GM12891 (cell line): ENCODE results near the gene EPRS1.
"Not testable (repeated sequence)": the region's sequence is repeated elsewhere in the genome, so short reads cannot be mapped to it uniquely, and the experiment has no call there.

Experiments used
- DNase-seq: peaks from one replicate; pipeline ENCODE4 v3.0.0; 2011; ENCODE audit warnings: low spot score; ENCODE audit not compliant: insufficient read length
- FAIRE-seq: peaks from 2 replicates; lab custom pipeline; 2011; peaks lifted over from hg19 to GRCh38; lab: Jason Lieb, UNC
- PAX5 ChIP-seq: IDR thresholded peaks from 2 replicates; pipeline ENCODE4 v1.6.1; 2011; ENCODE audit warnings: low read length, moderate library complexity, mild to moderate bottlenecking; ENCODE audit not compliant: insufficient read depth, severe bottlenecking
- POLR2A ChIP-seq: IDR thresholded peaks from 2 replicates; pipeline ENCODE4 v1.6.1; 2011; ENCODE audit warnings: low read depth, low read length, control low read depth
- POLR2AphosphoS5 ChIP-seq: IDR thresholded peaks from 2 replicates; pipeline ENCODE4 v1.6.1; 2011; ENCODE audit warnings: low read depth, low read length, control low read depth
- POU2F2 ChIP-seq: IDR thresholded peaks from 2 replicates; pipeline ENCODE4 v1.6.1; 2011; ENCODE audit warnings: low read depth, mild to moderate bottlenecking, control low read depth, low read length, moderate library complexity
- SPI1 ChIP-seq: IDR thresholded peaks from 2 replicates; pipeline ENCODE4 v1.6.1; 2011; ENCODE audit warnings: low read depth, low read length, control low read depth
- TAF1 ChIP-seq: IDR thresholded peaks from 2 replicates; pipeline ENCODE4 v1.6.1; 2011; ENCODE audit warnings: low read depth, low read length, control low read depth

EPRS1 gene

DNA sequence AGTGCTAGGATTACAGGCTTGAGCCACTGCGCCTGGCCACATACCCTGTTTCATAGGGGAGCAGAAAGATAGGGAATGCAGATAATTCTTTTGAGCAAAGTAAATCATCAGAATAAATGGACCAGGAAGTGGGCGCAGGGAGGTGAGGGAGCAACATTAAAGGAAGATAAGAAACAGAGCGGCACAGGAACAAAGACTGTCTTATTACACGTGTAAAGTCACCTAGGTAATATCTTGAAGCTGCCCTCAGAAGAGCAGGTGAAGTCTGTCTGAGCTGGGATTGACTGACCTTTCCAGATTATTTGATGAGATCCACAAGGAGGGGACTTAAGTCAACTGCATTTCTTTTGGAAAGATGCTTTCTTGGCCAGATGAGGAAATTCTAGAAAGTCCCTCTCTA lies 7.7 kb downstream of the EPRS1 start:
- no peak for FAIRE-seq
- no peak for DNase-seq
- TF ChIP-seq POLR2A (no peak), TAF1 (no peak), SPI1 (no peak), POU2F2 (no peak), PAX5 (no peak), POLR2AphosphoS5 (no peak)

- DNase-seq, FAIRE-seq: not testable (repeated sequence)
These were observed 8.5 kb downstream of the EPRS1 start for GRCh38 chr1:220037810-220038209.

- FAIRE-seq (no peak), DNase-seq (no peak)
- no peak for TF ChIP-seq PAX5
- TF ChIP-seq SPI1 = no peak
- TF ChIP-seq POLR2A = no peak
- no peak for TF ChIP-seq POU2F2
- no peak for TF ChIP-seq TAF1
- TF ChIP-seq POLR2AphosphoS5 = no peak
These were observed 13.4 kb downstream of the EPRS1 start for GRCh38 chr1:220032911-220033310.

- DNase-seq (no peak), FAIRE-seq (no peak)
- TF ChIP-seq TAF1 = no peak
- TF ChIP-seq POU2F2 = no peak
- no peak for TF ChIP-seq SPI1
- no peak for TF ChIP-seq POLR2A
- TF ChIP-seq POLR2AphosphoS5 = no peak
- TF ChIP-seq PAX5 = no peak
These were observed 15.0 kb downstream of the EPRS1 start for GRCh38 chr1:220031287-220031686.

DNA sequence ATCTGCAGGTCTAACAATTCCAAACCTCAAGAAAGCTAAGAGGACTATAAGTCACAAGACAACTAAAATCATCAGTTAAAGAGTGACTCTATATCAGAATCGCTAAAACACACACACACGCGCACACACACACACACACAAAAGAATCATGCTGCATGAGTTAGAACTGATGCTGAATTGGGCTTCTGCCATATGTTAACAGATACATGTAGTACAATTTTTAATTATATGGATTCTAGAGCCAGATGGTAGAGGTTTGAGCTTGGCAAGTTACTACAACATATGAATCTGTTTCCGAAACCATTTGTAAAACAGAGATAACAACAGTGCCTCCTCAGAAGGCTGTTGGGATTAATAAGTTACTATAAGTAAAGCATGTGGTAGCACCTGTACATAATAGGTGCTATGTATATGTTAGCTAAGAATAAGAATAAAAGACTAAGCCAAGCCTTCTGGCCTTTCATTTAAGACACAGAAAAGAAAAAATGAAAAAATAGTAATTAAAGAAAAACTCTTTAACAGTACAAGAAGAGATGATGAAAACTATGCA lies 17.9 kb downstream of the EPRS1 start:
- no peak for FAIRE-seq
- no peak for DNase-seq
- TF ChIP-seq POLR2A (no peak), TAF1 (no peak), POLR2AphosphoS5 (no peak)

DNA sequence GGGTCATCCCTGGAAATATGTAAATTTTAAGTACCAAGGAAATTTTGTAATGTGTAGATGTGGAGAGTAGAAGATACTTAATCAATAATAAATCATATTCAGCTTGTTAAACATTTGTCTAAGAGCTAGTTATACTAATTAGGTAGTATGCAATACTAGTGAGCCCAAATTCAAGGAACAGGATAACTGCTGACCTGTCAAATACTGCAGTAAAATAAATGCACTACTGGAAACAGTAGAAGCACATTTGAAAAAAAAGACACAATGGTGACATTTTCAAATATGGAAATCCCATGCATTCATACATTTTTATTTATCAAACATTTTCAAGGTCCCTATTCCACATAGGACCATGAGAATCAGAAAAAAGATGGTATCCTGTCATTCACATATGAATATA lies 27.2 kb downstream of the EPRS1 start:
- FAIRE-seq = no peak
- TF ChIP-seq SPI1 = no peak

GRCh38 chr1:220013497-220013896 lies 32.8 kb downstream of the EPRS1 start:
- DNase-seq = no peak
- no peak for FAIRE-seq
- TF ChIP-seq POLR2AphosphoS5 = no peak
- no peak for TF ChIP-seq TAF1
- TF ChIP-seq POU2F2 = no peak
- no peak for TF ChIP-seq SPI1
- TF ChIP-seq POLR2A = no peak
- no peak for TF ChIP-seq PAX5

More for the DNA sequence above, 27.2 kb downstream of the EPRS1 start:
- no peak for DNase-seq

GRCh38 chr1:220012259-220012658 lies 34.0 kb downstream of the EPRS1 start:
- TF ChIP-seq POU2F2 = no peak
- FAIRE-seq (no peak), DNase-seq (no peak)

DNA sequence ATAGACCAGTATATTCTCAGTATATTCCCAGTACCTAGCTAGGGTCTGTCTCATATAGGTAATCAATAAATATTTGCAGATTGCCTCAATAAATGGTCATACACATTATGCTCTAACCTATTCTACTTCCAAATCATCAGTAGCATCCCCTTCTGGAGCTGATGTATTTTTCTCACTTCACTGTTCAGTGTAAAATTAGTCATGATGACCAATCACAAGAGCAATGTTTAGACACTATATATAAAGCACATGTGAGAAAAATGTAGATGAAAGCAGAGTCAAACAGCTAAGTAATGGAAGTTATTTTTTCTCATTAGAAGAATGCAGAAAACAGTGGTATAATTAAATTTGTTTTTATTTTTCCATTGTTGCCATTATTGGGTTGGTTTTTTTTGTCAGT lies 34.7 kb downstream of the EPRS1 start:
- TF ChIP-seq POU2F2 (no peak), SPI1 (no peak), POLR2AphosphoS5 (no peak)
- FAIRE-seq = no peak
- DNase-seq = no peak

DNA sequence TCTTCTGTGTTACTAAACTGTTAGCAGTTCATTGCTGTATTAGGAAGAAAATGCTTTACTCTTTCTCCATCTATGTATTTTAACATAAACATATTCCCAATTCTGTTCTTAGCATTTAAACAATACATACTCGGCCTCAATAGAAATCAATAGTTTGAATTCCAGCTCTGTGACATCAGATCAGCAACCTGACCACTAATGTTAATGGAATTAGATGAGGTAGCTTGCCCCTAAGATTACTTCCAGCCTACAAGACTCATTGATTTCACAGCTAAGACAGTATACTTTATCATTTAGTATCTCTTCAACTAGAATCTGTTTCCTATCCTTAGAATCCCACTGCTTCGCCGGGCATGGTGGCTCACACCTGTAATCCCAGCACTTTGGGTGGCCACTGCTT lies 38.9 kb downstream of the EPRS1 start:
- no peak for DNase-seq
- no peak for FAIRE-seq
- TF ChIP-seq PAX5 (no peak), POLR2AphosphoS5 (no peak), POLR2A (no peak), POU2F2 (no peak), TAF1 (no peak), SPI1 (no peak)

GRCh38 chr1:220005489-220005888 lies 40.8 kb downstream of the EPRS1 start:
- TF ChIP-seq PAX5 (no peak), POU2F2 (no peak), TAF1 (no peak), POLR2AphosphoS5 (no peak), POLR2A (no peak), SPI1 (no peak)
- no peak for FAIRE-seq
- no peak for DNase-seq
